WTC11 (cell line): ENCODE results near the gene SGPL1. TPM values are rescaled to one million over a fixed set of nuclear protein-coding genes. Genes with fewer than 3 reads are reported as not detected.

Experiments
- ATAC-seq: fragments of 200-7000 bp; cut with Tn5 transposase; 2 replicates; pipeline ENCODE4 v1.10.0; 2021; ENCODE audit warnings: mild to moderate bottlenecking, moderate library complexity
- CTCF ChIA-PET: fragments of 300-600 bp; sonication (Branson Sonifier 250); formaldehyde crosslinking; loops from one replicate; lab custom pipeline; 2021; ENCODE audit warnings: antibody characterized with exemption; lab: Charles Lee
- POLR2A ChIA-PET: fragments of 350-600 bp; sonication (Branson Sonifier 250); formaldehyde crosslinking; loops from one replicate; lab custom pipeline; 2021; ENCODE audit warnings: antibody characterized with exemption; lab: Charles Lee
- DNase-seq: peaks from one replicate; pipeline ENCODE4 v3.0.0; 2021; ENCODE audit warnings: low spot score
- H3K27ac Mint-ChIP-seq: 2 replicates; pipeline ENCODE4 v1.8.0; 2021; ENCODE audit warnings: mixed read lengths
- H3K27me3 Mint-ChIP-seq: 2 replicates; pipeline ENCODE4 v1.8.0; 2021; ENCODE audit warnings: low read depth, mild to moderate bottlenecking, moderate library complexity, mixed read lengths
- H3K36me3 Mint-ChIP-seq: 2 replicates; pipeline ENCODE4 v1.8.0; 2021; ENCODE audit warnings: mixed read lengths
- H3K4me1 Mint-ChIP-seq: 2 replicates; pipeline ENCODE4 v1.8.0; 2022; ENCODE audit warnings: mixed read lengths
- H3K4me3 Mint-ChIP-seq: 2 replicates; pipeline ENCODE4 v1.8.0; 2021; ENCODE audit warnings: mild to moderate bottlenecking, moderate library complexity, mixed read lengths
- H3K9me3 Mint-ChIP-seq: 2 replicates; pipeline ENCODE4 v1.8.0; 2021; ENCODE audit warnings: mixed read lengths
- ATF1 ChIP-seq: sonication (generic); formaldehyde crosslinking; IDR thresholded peaks from 2 replicates; pipeline ENCODE4 v1.8.1; 2023; ENCODE audit warnings: mild to moderate bottlenecking, moderate library complexity, missing genetic modification reagents
- CREB1 ChIP-seq: sonication (generic); formaldehyde crosslinking; IDR thresholded peaks from 2 replicates; pipeline ENCODE4 v1.8.0; 2023; ENCODE audit warnings: mild to moderate bottlenecking, missing genetic modification reagents
- EMX1 ChIP-seq: fragments of 250-450 bp; sonication (Bioruptor Pico); IDR thresholded peaks from 2 replicates; pipeline ENCODE4 v1.8.0; 2021; ENCODE audit warnings: mild to moderate bottlenecking
- ESRRA ChIP-seq: sonication (generic); formaldehyde crosslinking; IDR thresholded peaks from 2 replicates; pipeline ENCODE4 v1.8.1; 2022; ENCODE audit warnings: mild to moderate bottlenecking, missing genetic modification reagents, borderline replicate concordance
- GTF2I ChIP-seq: fragments of 250-450 bp; sonication (Bioruptor Pico); conservative IDR thresholded peaks from 2 replicates; pipeline ENCODE4 v1.4.0; 2021; ENCODE audit warnings: mild to moderate bottlenecking
- JUN ChIP-seq: sonication (generic); formaldehyde crosslinking; IDR thresholded peaks from 2 replicates; pipeline ENCODE4 v1.8.0; 2023; ENCODE audit warnings: mild to moderate bottlenecking, missing genetic modification reagents
- MXD4 ChIP-seq: fragments of 250-450 bp; sonication (Bioruptor Pico); IDR thresholded peaks from 2 replicates; pipeline ENCODE4 v1.8.0; 2021; ENCODE audit warnings: mild to moderate bottlenecking, moderate library complexity, borderline replicate concordance
- NR3C1 ChIP-seq: sonication (generic); formaldehyde crosslinking; conservative IDR thresholded peaks from 2 replicates; pipeline ENCODE4 v1.8.1; 2023; ENCODE audit warnings: low read depth, mild to moderate bottlenecking, missing genetic modification reagents
- PRRX2 ChIP-seq: fragments of 250-450 bp; sonication (Bioruptor Pico); IDR thresholded peaks from 2 replicates; pipeline ENCODE4 v1.8.0; 2021; ENCODE audit warnings: mild to moderate bottlenecking
- SMAD3 ChIP-seq: sonication (generic); formaldehyde crosslinking; IDR thresholded peaks from 2 replicates; pipeline ENCODE4 v1.8.0; 2022; ENCODE audit warnings: missing genetic modification reagents, mild to moderate bottlenecking, borderline replicate concordance
- ZNF263 ChIP-seq: sonication (generic); formaldehyde crosslinking; IDR thresholded peaks from 2 replicates; pipeline ENCODE4 v1.8.1; 2022; ENCODE audit warnings: low read depth, mild to moderate bottlenecking, moderate library complexity, missing genetic modification reagents
- ZNF416 ChIP-seq: fragments of 250-450 bp; sonication (Bioruptor Pico); IDR thresholded peaks from 2 replicates; pipeline ENCODE4 v1.9.0; 2021; ENCODE audit warnings: mild to moderate bottlenecking, inconsistent platforms
- total RNA-seq: library from RNA; stranded (reverse); gene quantifications from 3 replicates; pipeline ENCODE4 v1.2.3, GENCODE V29; 2021
- TF ChIP-seq, protein P1 (sequence below): fragments of 250-450 bp; sonication (Bioruptor Pico); IDR thresholded peaks from 2 replicates; pipeline ENCODE4 v1.9.0; 2021; ENCODE audit warnings: moderate library complexity, mild to moderate bottlenecking, inconsistent platforms, borderline replicate concordance
- TF ChIP-seq, protein P2 (sequence below): fragments of 250-450 bp; sonication (Bioruptor Pico); IDR thresholded peaks from 2 replicates; pipeline ENCODE4 v2.1.2; 2022; ENCODE audit warnings: mild to moderate bottlenecking, moderate library complexity
- TF ChIP-seq, protein P3 (sequence below): sonication (generic); formaldehyde crosslinking; conservative IDR thresholded peaks from 2 replicates; pipeline ENCODE4 v1.8.1; 2023; ENCODE audit warnings: mild to moderate bottlenecking, low read depth, missing genetic modification reagents, moderate library complexity
- TF ChIP-seq, protein P4 (sequence below): fragments of 250-450 bp; sonication (Bioruptor Pico); IDR thresholded peaks from 2 replicates; pipeline ENCODE4 v1.8.0; 2021; ENCODE audit warnings: mild to moderate bottlenecking
- TF ChIP-seq, protein P5 (sequence below): fragments of 250-450 bp; sonication (Bioruptor Pico); conservative IDR thresholded peaks from 2 replicates; pipeline ENCODE4 v1.9.0; 2021; ENCODE audit warnings: mild to moderate bottlenecking
- TF ChIP-seq, protein P6 (sequence below): sonication (generic); formaldehyde crosslinking; IDR thresholded peaks from 2 replicates; pipeline ENCODE4 v1.8.0; 2022; ENCODE audit warnings: mild to moderate bottlenecking, missing genetic modification reagents
- TF ChIP-seq, protein P7 (sequence below): sonication (generic); formaldehyde crosslinking; IDR thresholded peaks from 2 replicates; pipeline ENCODE4 v1.8.0; 2022; ENCODE audit warnings: mild to moderate bottlenecking, missing genetic modification reagents
- TF ChIP-seq, protein P8 (sequence below): sonication (generic); formaldehyde crosslinking; IDR thresholded peaks from 2 replicates; pipeline ENCODE4 v1.8.0; 2023; ENCODE audit warnings: missing genetic modification reagents, mild to moderate bottlenecking, borderline replicate concordance

The SGPL1 gene
- total RNA-seq, 1 experiment from 2014 or later = 44.6 TPM

DNA sequence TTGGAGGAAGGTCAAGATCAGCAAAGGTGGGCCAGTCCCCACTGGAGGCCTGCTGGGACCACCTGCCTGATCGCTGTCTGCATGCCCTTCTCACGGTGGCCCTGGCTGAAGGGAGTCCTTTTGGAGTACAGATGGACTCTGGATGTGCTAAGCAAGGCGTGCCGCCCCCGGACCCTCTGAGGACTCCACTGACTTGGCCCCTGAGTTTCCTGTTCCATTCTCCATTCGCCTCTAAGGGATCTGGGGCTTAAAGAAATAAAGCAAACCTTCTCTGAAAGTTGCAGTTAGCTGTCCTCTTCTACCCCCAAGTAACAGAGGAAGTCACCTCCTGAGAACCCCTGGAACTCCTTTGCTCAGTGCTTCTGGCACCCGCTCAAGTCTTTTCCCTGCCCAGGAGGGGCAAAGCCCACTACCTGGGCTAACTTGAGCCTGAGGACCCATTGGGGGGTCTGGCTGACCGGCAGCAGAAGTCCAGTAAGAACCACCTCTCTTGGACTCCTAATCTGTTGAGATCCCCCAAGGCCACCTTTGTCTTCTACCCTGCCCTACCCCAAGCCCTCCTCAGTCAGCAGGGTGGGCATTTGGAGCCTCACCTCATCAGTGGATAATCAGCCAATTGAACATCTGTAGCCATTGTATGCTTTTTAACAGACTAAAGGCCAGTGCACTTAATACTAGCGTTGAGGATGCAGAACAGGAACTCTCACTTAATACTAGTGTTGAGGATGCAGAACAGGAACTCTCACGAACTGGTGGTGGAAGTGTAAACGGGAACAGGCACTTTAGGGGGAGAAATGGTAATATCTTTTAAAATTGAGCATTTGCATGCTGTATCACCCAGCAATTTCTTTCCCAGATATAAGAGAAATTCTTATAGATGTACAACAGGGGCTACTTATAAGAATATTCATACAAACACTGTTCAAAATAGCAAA is 32.7 kb upstream of the SGPL1 start:
- Mint-ChIP-seq H3K27me3 (no peaks in the 10 kb centered on the region), H3K36me3 (no peaks in the 10 kb centered on the region), H3K4me1 (peaks cover 3% of the 10 kb centered on the region; the same call in 1 of the 2 replicates), H3K27ac (no peak overlapping the region), H3K4me3 (no peak overlapping the region), H3K9me3 (no peaks in the 10 kb centered on the region)
- DNase-seq (no peak), ATAC-seq (no peak)
- TF ChIP-seq CREB1 (CRISPR knock-in tag) (no peak), NR3C1 (CRISPR knock-in tag) (no peak), SMAD3 (no peak), EMX1 (no peak), ESRRA (no peak), ZNF263 (CRISPR knock-in tag) (no peak), GTF2I (CRISPR knock-in tag) (no peak), JUN (no peak), ZNF416 (CRISPR knock-in tag) (no peak)
- TF ChIP-seq, protein P1, sequence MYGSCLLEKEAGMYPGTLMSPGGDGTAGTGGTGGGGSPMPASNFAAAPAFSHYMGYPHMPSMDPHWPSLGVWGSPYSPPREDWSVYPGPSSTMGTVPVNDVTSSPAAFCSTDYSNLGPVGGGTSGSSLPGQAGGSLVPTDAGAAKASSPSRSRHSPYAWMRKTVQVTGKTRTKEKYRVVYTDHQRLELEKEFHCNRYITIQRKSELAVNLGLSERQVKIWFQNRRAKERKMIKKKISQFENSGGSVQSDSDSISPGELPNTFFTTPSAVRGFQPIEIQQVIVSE (CRISPR knock-in tag) = no peak
- TF ChIP-seq, protein P2, sequence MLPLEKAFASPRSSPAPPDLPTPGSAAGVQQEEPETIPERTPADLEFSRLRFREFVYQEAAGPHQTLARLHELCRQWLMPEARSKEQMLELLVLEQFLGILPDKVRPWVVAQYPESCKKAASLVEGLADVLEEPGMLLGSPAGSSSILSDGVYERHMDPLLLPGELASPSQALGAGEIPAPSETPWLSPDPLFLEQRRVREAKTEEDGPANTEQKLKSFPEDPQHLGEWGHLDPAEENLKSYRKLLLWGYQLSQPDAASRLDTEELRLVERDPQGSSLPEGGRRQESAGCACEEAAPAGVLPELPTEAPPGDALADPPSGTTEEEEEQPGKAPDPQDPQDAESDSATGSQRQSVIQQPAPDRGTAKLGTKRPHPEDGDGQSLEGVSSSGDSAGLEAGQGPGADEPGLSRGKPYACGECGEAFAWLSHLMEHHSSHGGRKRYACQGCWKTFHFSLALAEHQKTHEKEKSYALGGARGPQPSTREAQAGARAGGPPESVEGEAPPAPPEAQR (CRISPR knock-in tag) = no peak
- TF ChIP-seq, protein P3, sequence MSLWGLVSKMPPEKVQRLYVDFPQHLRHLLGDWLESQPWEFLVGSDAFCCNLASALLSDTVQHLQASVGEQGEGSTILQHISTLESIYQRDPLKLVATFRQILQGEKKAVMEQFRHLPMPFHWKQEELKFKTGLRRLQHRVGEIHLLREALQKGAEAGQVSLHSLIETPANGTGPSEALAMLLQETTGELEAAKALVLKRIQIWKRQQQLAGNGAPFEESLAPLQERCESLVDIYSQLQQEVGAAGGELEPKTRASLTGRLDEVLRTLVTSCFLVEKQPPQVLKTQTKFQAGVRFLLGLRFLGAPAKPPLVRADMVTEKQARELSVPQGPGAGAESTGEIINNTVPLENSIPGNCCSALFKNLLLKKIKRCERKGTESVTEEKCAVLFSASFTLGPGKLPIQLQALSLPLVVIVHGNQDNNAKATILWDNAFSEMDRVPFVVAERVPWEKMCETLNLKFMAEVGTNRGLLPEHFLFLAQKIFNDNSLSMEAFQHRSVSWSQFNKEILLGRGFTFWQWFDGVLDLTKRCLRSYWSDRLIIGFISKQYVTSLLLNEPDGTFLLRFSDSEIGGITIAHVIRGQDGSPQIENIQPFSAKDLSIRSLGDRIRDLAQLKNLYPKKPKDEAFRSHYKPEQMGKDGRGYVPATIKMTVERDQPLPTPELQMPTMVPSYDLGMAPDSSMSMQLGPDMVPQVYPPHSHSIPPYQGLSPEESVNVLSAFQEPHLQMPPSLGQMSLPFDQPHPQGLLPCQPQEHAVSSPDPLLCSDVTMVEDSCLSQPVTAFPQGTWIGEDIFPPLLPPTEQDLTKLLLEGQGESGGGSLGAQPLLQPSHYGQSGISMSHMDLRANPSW = no peak
- TF ChIP-seq, protein P4, sequence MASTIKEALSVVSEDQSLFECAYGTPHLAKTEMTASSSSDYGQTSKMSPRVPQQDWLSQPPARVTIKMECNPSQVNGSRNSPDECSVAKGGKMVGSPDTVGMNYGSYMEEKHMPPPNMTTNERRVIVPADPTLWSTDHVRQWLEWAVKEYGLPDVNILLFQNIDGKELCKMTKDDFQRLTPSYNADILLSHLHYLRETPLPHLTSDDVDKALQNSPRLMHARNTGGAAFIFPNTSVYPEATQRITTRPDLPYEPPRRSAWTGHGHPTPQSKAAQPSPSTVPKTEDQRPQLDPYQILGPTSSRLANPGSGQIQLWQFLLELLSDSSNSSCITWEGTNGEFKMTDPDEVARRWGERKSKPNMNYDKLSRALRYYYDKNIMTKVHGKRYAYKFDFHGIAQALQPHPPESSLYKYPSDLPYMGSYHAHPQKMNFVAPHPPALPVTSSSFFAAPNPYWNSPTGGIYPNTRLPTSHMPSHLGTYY = no peak
- TF ChIP-seq, protein P5, sequence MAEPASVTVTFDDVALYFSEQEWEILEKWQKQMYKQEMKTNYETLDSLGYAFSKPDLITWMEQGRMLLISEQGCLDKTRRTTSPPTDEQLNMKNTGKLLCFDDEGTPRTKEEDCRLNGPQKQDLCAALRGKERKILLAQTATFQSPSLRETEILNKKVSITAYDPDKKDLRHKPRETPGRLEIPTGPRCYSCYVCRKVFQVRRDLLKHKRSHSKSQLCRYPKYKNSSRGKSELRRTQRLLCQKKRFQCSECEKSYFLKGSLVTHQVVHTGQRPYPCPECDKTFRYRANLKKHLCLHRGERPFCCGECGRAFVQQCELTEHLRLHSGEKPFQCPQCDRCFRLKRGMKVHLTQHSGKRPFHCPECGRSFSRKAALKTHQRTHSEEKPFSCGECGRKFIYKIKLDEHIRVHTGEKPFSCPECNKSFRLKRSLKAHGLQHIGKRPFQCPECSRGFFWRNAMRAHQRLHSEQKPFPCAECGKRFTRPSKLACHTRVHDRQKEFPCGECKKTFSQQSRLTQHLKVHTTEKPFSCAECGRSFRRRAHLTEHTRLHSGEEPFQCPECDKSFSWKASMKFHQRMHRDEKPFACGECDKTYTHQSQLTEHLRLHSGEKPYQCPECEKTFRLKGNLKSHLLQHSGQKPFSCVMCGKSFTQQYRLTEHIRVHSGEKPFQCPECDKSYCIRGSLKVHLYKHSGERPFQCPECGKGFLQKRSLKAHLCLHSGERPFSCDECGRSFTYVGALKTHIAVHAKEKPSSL (CRISPR knock-in tag) = no peak
- TF ChIP-seq, protein P6, sequence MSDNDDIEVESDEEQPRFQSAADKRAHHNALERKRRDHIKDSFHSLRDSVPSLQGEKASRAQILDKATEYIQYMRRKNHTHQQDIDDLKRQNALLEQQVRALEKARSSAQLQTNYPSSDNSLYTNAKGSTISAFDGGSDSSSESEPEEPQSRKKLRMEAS (CRISPR knock-in tag) = no peak
- ChIA-PET CTCF (interaction anchor here (0.9 kb wide), 1 partner anchor 224 kb away, joined by 4 read pairs; no protein-coding TSS in a partner anchor), POLR2A (no interaction called here)

DNA sequence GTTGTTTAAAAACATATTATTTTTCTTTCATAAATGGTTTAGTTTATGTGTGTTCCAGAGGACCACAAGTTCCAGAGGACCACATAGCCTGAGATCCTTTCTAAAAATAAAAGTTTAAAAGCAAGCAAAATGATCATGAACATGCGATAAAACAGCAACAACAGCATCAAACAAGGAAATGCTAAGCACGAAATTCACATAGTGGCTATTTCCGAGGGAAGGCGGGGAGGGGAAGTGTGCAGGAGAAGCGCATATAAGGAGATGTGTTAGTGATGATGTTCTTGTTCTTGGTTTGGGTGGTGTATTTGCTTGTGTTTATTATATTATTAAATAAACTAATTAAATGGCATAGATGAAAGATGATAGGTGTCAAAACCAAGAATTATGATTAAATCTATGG is 31.7 kb upstream of the SGPL1 start:
- Mint-ChIP-seq H3K9me3 (no peaks in the 10 kb centered on the region), H3K27ac (no peak overlapping the region), H3K4me1 (no peaks in the 10 kb centered on the region), H3K4me3 (no peak overlapping the region), H3K36me3 (no peaks in the 10 kb centered on the region), H3K27me3 (no peaks in the 10 kb centered on the region)
- DNase-seq (no peak), ATAC-seq (no peak)
- ChIA-PET POLR2A (no interaction called here), CTCF (no interaction called here)
- TF ChIP-seq, protein P7, sequence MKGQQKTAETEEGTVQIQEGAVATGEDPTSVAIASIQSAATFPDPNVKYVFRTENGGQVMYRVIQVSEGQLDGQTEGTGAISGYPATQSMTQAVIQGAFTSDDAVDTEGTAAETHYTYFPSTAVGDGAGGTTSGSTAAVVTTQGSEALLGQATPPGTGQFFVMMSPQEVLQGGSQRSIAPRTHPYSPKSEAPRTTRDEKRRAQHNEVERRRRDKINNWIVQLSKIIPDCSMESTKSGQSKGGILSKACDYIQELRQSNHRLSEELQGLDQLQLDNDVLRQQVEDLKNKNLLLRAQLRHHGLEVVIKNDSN (CRISPR knock-in tag) = no peak
- TF ChIP-seq ATF1 (CRISPR knock-in tag) = no peak
- no peak for TF ChIP-seq PRRX2 (CRISPR knock-in tag)
- TF ChIP-seq, protein P8, sequence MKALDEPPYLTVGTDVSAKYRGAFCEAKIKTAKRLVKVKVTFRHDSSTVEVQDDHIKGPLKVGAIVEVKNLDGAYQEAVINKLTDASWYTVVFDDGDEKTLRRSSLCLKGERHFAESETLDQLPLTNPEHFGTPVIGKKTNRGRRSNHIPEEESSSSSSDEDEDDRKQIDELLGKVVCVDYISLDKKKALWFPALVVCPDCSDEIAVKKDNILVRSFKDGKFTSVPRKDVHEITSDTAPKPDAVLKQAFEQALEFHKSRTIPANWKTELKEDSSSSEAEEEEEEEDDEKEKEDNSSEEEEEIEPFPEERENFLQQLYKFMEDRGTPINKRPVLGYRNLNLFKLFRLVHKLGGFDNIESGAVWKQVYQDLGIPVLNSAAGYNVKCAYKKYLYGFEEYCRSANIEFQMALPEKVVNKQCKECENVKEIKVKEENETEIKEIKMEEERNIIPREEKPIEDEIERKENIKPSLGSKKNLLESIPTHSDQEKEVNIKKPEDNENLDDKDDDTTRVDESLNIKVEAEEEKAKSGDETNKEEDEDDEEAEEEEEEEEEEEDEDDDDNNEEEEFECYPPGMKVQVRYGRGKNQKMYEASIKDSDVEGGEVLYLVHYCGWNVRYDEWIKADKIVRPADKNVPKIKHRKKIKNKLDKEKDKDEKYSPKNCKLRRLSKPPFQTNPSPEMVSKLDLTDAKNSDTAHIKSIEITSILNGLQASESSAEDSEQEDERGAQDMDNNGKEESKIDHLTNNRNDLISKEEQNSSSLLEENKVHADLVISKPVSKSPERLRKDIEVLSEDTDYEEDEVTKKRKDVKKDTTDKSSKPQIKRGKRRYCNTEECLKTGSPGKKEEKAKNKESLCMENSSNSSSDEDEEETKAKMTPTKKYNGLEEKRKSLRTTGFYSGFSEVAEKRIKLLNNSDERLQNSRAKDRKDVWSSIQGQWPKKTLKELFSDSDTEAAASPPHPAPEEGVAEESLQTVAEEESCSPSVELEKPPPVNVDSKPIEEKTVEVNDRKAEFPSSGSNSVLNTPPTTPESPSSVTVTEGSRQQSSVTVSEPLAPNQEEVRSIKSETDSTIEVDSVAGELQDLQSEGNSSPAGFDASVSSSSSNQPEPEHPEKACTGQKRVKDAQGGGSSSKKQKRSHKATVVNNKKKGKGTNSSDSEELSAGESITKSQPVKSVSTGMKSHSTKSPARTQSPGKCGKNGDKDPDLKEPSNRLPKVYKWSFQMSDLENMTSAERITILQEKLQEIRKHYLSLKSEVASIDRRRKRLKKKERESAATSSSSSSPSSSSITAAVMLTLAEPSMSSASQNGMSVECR = no peak
- TF ChIP-seq MXD4 = no peak
- no peak for TF ChIP-seq ZNF263 (CRISPR knock-in tag)
